Caco-2 (cell line): ENCODE results near the gene RNASEH2A. TPM values are rescaled to one million over a fixed set of nuclear protein-coding genes. Genes with fewer than 3 reads are reported as not detected.

ENCODE experiments used
- BruUV-seq: library from RNA; stranded (reverse); fragments of 400-500 nt; replicated peaks from 2 replicates; lab custom pipeline; 2021; lab: Mats Ljungman, UMichigan
- CTCF ChIA-PET: fragments of 300-600 bp; sonication (Branson Sonifier 250); formaldehyde crosslinking; loops from one replicate; lab custom pipeline; 2022; ENCODE audit warnings: antibody characterized with exemption; lab: Charles Lee
- POLR2A ChIA-PET: fragments of 300-600 bp; sonication (Branson Sonifier 250); formaldehyde crosslinking; loops from one replicate; lab custom pipeline; 2022; ENCODE audit warnings: antibody characterized with exemption; lab: Charles Lee
- DNase-seq, 2 experiments: peaks; one replicate each; pipeline versions ENCODE4 v3.0.0 to v3.0.0-alpha.2; 2020 to 2022
- H3K27me3 ChIP-seq: replicated peaks from 2 replicates; pipeline ENCODE4 v1.6.0; 2011; ENCODE audit warnings: low read length; ENCODE audit not compliant: control insufficient read depth, insufficient read depth
- H3K36me3 ChIP-seq: 2 replicates; pipeline ENCODE4 v1.5.1; 2011; ENCODE audit warnings: low read length; ENCODE audit not compliant: control insufficient read depth, insufficient read depth
- H3K4me1 ChIP-seq: fragments of 250-450 bp; sonication (Bioruptor Pico); 2 replicates; pipeline ENCODE4 v1.5.1; 2020; ENCODE audit warnings: mild to moderate bottlenecking
- H3K4me3 ChIP-seq: 2 replicates; pipeline ENCODE4 v1.5.1; 2011; ENCODE audit warnings: low read depth, mild to moderate bottlenecking, control low read depth, low read length
- H3K9me3 ChIP-seq: fragments of 250-450 bp; sonication (Bioruptor Pico); 2 replicates; pipeline ENCODE4 v1.5.1; 2020; ENCODE audit warnings: mild to moderate bottlenecking, moderate library complexity
- H3K27ac Mint-ChIP-seq: one replicate; pipeline ENCODE4 v1.8.0; 2022; ENCODE audit warnings: mixed read lengths; ENCODE audit not compliant: unreplicated experiment
- H3K27me3 Mint-ChIP-seq: one replicate; pipeline ENCODE4 v1.8.0; 2022; ENCODE audit warnings: mixed read lengths; ENCODE audit not compliant: insufficient read depth, unreplicated experiment
- H3K36me3 Mint-ChIP-seq: one replicate; pipeline ENCODE4 v1.8.0; 2022; ENCODE audit warnings: mild to moderate bottlenecking, mixed read lengths; ENCODE audit not compliant: insufficient read depth, unreplicated experiment
- H3K4me1 Mint-ChIP-seq: one replicate; pipeline ENCODE4 v1.8.0; 2022; ENCODE audit warnings: low read depth, mixed read lengths; ENCODE audit not compliant: unreplicated experiment
- H3K4me3 Mint-ChIP-seq: one replicate; pipeline ENCODE4 v1.8.0; 2022; ENCODE audit warnings: mild to moderate bottlenecking, moderate library complexity, mixed read lengths; ENCODE audit not compliant: unreplicated experiment
- H3K9me3 Mint-ChIP-seq: one replicate; pipeline ENCODE4 v1.8.0; 2022; ENCODE audit warnings: mixed read lengths; ENCODE audit not compliant: unreplicated experiment
- CTCF ChIP-seq, 2 experiments: fragments of 200-600 bp in 1 of 2; IDR thresholded peaks; 1 replicate in 1 of 2; 2 replicates in 1 of 2; pipeline versions ENCODE4 v1.5.1 to v1.8.0; 2011 to 2022; ENCODE audit warnings: antibody characterized with exemption in 1 of 2, control low read depth in 1 of 2, inconsistent platforms in 1 of 2, low read depth in 1 of 2, low read length in 1 of 2, mild to moderate bottlenecking in 1 of 2, moderate library complexity in 1 of 2; ENCODE audit not compliant: insufficient read depth in 1 of 2, severe bottlenecking in 1 of 2, unreplicated experiment in 1 of 2
- intact Hi-C: fragments of 100-400 bp; cut with micrococcal nuclease; formaldehyde crosslinking; loops from one replicate; pipeline ENCODE4 v1.10.0; 2022; ENCODE audit not compliant: unreplicated experiment
- total RNA-seq: library from RNA; stranded (reverse); gene quantifications from 2 replicates; pipeline ENCODE4 v1.2.3, GENCODE V29; 2022

RNASEH2A gene
- total RNA-seq, 1 experiment from 2014 or later = 37.6 TPM

- no peaks in the 10 kb centered on the region for H3K27me3 ChIP-seq
- CTCF ChIA-PET = interaction anchor here (0.6 to 2.8 kb wide), 6 partner anchors 12 to 71 kb away, joined by 3 to 38 read pairs (median 6); partner anchors contain the start of gene JUNB
- peak overlapping the region; percentile 53 for H3K4me3 ChIP-seq
- Mint-ChIP-seq H3K36me3 (peaks cover 19% of the 10 kb centered on the region), H3K9me3 (no peaks in the 10 kb centered on the region), H3K4me3 (peak overlapping the region; percentile 85), H3K27me3 (no peaks in the 10 kb centered on the region), H3K27ac (no peak overlapping the region), H3K4me1 (peaks cover 19% of the 10 kb centered on the region)
- DNase-seq = peak; percentile 73 to 88
- intact Hi-C loops = loop anchor here (1.0 to 5.0 kb wide), 3 partner anchors 15 to 55 kb away; partner anchors contain the start of gene TNPO2
- no TSS peak for BruUV-seq
- no peaks in the 10 kb centered on the region for H3K9me3 ChIP-seq
- peak; percentile 85 to 97 for TF ChIP-seq CTCF (IDR thresholded peaks at IDR 0.05; ENCODE audit: insufficient read depth in 1 of 2, low read depth in 1 of 2, low read length in 1 of 2, severe bottlenecking in 1 of 2, unreplicated experiment in 1 of 2)
- H3K4me1 ChIP-seq = peaks cover 20% of the 10 kb centered on the region
- no peaks in the 10 kb centered on the region for H3K36me3 ChIP-seq
- POLR2A ChIA-PET = interaction anchor here (0.6 to 2.5 kb wide), 3 partner anchors 12 to 93 kb away, joined by 3 to 36 read pairs (median 7); partner anchors contain the start of gene JUNB
Observed at GRCh38 chr19:12777217-12778016, 29.0 kb upstream of the RNASEH2A start.

- peak overlapping the region; percentile 85 for H3K4me3 Mint-ChIP-seq
- no peaks in the 10 kb centered on the region for H3K9me3 Mint-ChIP-seq
- DNase-seq = peak; percentile 59 to 72
- H3K36me3 Mint-ChIP-seq = peaks cover 19% of the 10 kb centered on the region
- intact Hi-C loops = loop anchor here (5.0 kb wide), 1 partner anchor 56 kb away; the partner anchor contains the start of gene TNPO2
- BruUV-seq = no TSS peak
- Histone ChIP-seq H3K4me1 (peaks cover 20% of the 10 kb centered on the region), H3K36me3 (no peaks in the 10 kb centered on the region), H3K27me3 (no peaks in the 10 kb centered on the region), H3K4me3 (peak overlapping the region; percentile 53), H3K9me3 (no peaks in the 10 kb centered on the region)
- peaks cover 19% of the 10 kb centered on the region for H3K4me1 Mint-ChIP-seq
- TF ChIP-seq CTCF (IDR thresholded peaks at IDR 0.05; ENCODE audit: insufficient read depth in 1 of 2, low read depth in 1 of 2, low read length in 1 of 2, severe bottlenecking in 1 of 2, unreplicated experiment in 1 of 2) = no peak
- H3K27ac Mint-ChIP-seq = peak overlapping the region; percentile 87
- POLR2A ChIA-PET = interaction anchor here (0.9 to 2.5 kb wide), 2 partner anchors 11 to 14 kb away, joined by 4 to 36 read pairs; partner anchors contain the start of gene JUNB
- no peaks in the 10 kb centered on the region for H3K27me3 Mint-ChIP-seq
- CTCF ChIA-PET = interaction anchor here (0.6 to 2.8 kb wide), 7 partner anchors 11 to 107 kb away, joined by 3 to 38 read pairs (median 4); partner anchors contain the start of gene JUNB
Observed at GRCh38 chr19:12778017-12778904, 28.1 kb upstream of the RNASEH2A start.

- ChIA-PET CTCF (interaction anchor here (0.6 to 2.5 kb wide), 2 partner anchors 18 to 69 kb away, joined by 3 to 20 read pairs; no protein-coding TSS in a partner anchor), POLR2A (interaction anchor here (0.9 to 2.5 kb wide), 2 partner anchors 10 to 14 kb away, joined by 4 to 36 read pairs; partner anchors contain the start of gene JUNB)
- no peaks in the 10 kb centered on the region for H3K9me3 Mint-ChIP-seq
- DNase-seq = no peak
- peaks cover 19% of the 10 kb centered on the region for H3K36me3 Mint-ChIP-seq
- Histone ChIP-seq H3K36me3 (no peaks in the 10 kb centered on the region), H3K9me3 (no peaks in the 10 kb centered on the region), H3K4me3 (peak overlapping the region; percentile 53), H3K27me3 (no peaks in the 10 kb centered on the region), H3K4me1 (peaks cover 25% of the 10 kb centered on the region)
- H3K4me1 Mint-ChIP-seq = peaks cover 15% of the 10 kb centered on the region
- intact Hi-C loops = loop anchor here (5.0 kb wide), 1 partner anchor 57 kb away; the partner anchor contains the start of gene TNPO2
- peak overlapping the region; percentile 87 for H3K27ac Mint-ChIP-seq
- TF ChIP-seq CTCF (IDR thresholded peaks at IDR 0.05; ENCODE audit: insufficient read depth in 1 of 2, low read depth in 1 of 2, low read length in 1 of 2, severe bottlenecking in 1 of 2, unreplicated experiment in 1 of 2) = no peak
- peak overlapping the region; percentile 85 for H3K4me3 Mint-ChIP-seq
- no peaks in the 10 kb centered on the region for H3K27me3 Mint-ChIP-seq
- TSS peak; percentile 34 for BruUV-seq
Observed at GRCh38 chr19:12778905-12779161, 27.6 kb upstream of the RNASEH2A start.
